HCT116 (cell line): ENCODE measurements around the gene NCOR1. TPM values are rescaled to one million over a fixed set of nuclear protein-coding genes. Genes with fewer than 3 reads are reported as not detected.

ENCODE experiments used
- ATAC-seq: fragments of 200-7000 bp; cut with Tn5 transposase; 2 replicates; pipeline ENCODE4 v1.9.1; 2020; ENCODE audit warnings: mild to moderate bottlenecking, moderate library complexity
- BruUV-seq: library from RNA; stranded (reverse); fragments of 400-500 nt; replicated peaks from 2 replicates; lab custom pipeline; 2021; lab: Mats Ljungman, UMichigan
- CTCF ChIA-PET: fragments of 300-600 bp; sonication (Branson Sonifier 250); formaldehyde crosslinking; loops from one replicate; lab custom pipeline; 2021; ENCODE audit warnings: antibody characterized with exemption; lab: Charles Lee
- POLR2A ChIA-PET: fragments of 300-600, 350-600 bp; sonication (Branson Sonifier 250); formaldehyde crosslinking; loops from one replicate; lab custom pipeline; 2021; ENCODE audit warnings: antibody characterized with exemption; lab: Charles Lee
- RAD21 ChIA-PET, 2 experiments: fragments of 300-600 bp; sonication (Branson Sonifier 250); formaldehyde crosslinking; loops; one replicate each; lab custom pipeline; 2023; ENCODE audit warnings: low total read pairs in 2 of 2; ENCODE audit not compliant: uncharacterized antibody in 2 of 2, unreplicated experiment in 2 of 2, low non-redundant PET in 1 of 2; lab: Charles Lee
- DNase-seq: peaks from one replicate; pipeline ENCODE4 v3.0.0-alpha.2; 2010; ENCODE audit warnings: low read depth, low spot score
- H2AFZ ChIP-seq: fragments of 200-600 bp; shearing (Covaris generic), sonication (generic); 2 replicates; pipeline ENCODE4 v1.6.1; 2017; ENCODE audit warnings: low read depth, mixed run types, mixed read lengths, antibody characterized with exemption, low read length; ENCODE audit not compliant: poor library complexity, severe bottlenecking
- H3K27ac ChIP-seq: 2 replicates; pipeline ENCODE4 v1.5.1; 2012; ENCODE audit warnings: low read depth, low read length
- H3K27me3 ChIP-seq: fragments of 200-600 bp; sonication (generic); 2 replicates; pipeline ENCODE4 v1.6.1; 2016; ENCODE audit warnings: mixed run types, low read length, mixed read lengths; ENCODE audit not compliant: insufficient read depth
- H3K36me3 ChIP-seq, 2 experiments: fragments of 200-500 bp in 1 of 2; fragments of 200-600 bp in 1 of 2; sonication (Bioruptor generic) in 1 of 2; sonication (generic) in 1 of 2; 2 replicates each; pipeline versions ENCODE4 v1.5.1 to v1.6.1; 2014 to 2016; ENCODE audit warnings: low read length in 2 of 2, inconsistent platforms in 1 of 2, mixed read lengths in 1 of 2, mixed run types in 1 of 2; ENCODE audit not compliant: insufficient read depth in 2 of 2, control insufficient read depth in 1 of 2
- H3K4me1 ChIP-seq, 2 experiments: fragments of 200-600 bp in 1 of 2; sonication (generic) in 1 of 2; 2 replicates each; pipeline versions ENCODE4 v1.5.1 to v1.6.1; 2012 to 2017; ENCODE audit warnings: low read length in 2 of 2, inconsistent platforms in 1 of 2, mild to moderate bottlenecking in 1 of 2, mixed read lengths in 1 of 2, mixed run types in 1 of 2, moderate library complexity in 1 of 2; ENCODE audit not compliant: insufficient read depth in 2 of 2, control insufficient read depth in 1 of 2
- H3K4me2 ChIP-seq: fragments of 200-600 bp; sonication (generic); 2 replicates; pipeline ENCODE4 v1.6.1; 2017; ENCODE audit warnings: mixed run types, low read length, mixed read lengths
- H3K4me3 ChIP-seq, 2 experiments: fragments of 200-600 bp in 1 of 2; sonication (generic) in 1 of 2; replicated peaks in 1 of 2; 2 replicates each; pipeline ENCODE4 v1.5.1; 2011 to 2016; ENCODE audit warnings: low read length in 2 of 2, control low read depth in 1 of 2, low read depth in 1 of 2, mild to moderate bottlenecking in 1 of 2, mixed read lengths in 1 of 2, mixed run types in 1 of 2
- H3K79me2 ChIP-seq: fragments of 200-600 bp; sonication (generic); 2 replicates; pipeline ENCODE4 v1.6.1; 2017; ENCODE audit warnings: mild to moderate bottlenecking, mixed run types, low read length, moderate library complexity, mixed read lengths; ENCODE audit not compliant: insufficient read depth
- H3K9ac ChIP-seq: fragments of 200-600 bp; sonication (generic); 2 replicates; pipeline ENCODE4 v1.6.1; 2016; ENCODE audit warnings: low read length, mixed read lengths
- H3K9me2 ChIP-seq: fragments of 200-600 bp; sonication (generic), shearing (Covaris generic); 2 replicates; pipeline ENCODE4 v1.6.1; 2017; ENCODE audit warnings: mixed run types, mild to moderate bottlenecking, moderate library complexity; ENCODE audit not compliant: insufficient read depth
- H3K9me3 ChIP-seq, 2 experiments: fragments of 200-500 bp in 1 of 2; fragments of 200-600 bp in 1 of 2; sonication (Bioruptor generic) in 1 of 2; sonication (generic) in 1 of 2; 2 replicates each; pipeline ENCODE4 v1.6.1; 2014 to 2017; ENCODE audit warnings: low read length in 2 of 2, mixed read lengths in 2 of 2, inconsistent platforms in 1 of 2, low read depth in 1 of 2, mild to moderate bottlenecking in 1 of 2, mixed run types in 1 of 2, moderate library complexity in 1 of 2; ENCODE audit not compliant: control insufficient read depth in 1 of 2, insufficient read depth in 1 of 2
- H4K20me1 ChIP-seq: fragments of 200-600 bp; sonication (generic), shearing (Covaris generic); 2 replicates; pipeline ENCODE4 v1.6.1; 2017; ENCODE audit warnings: mixed run types, mild to moderate bottlenecking, moderate library complexity; ENCODE audit not compliant: insufficient read depth
- CBX3 ChIP-seq: IDR thresholded peaks from 2 replicates; pipeline ENCODE4 v1.6.1; 2012; ENCODE audit warnings: low read depth
- EGR1 ChIP-seq: IDR thresholded peaks from 2 replicates; pipeline ENCODE4 v1.6.1; 2012; ENCODE audit warnings: low read depth
- ELF1 ChIP-seq: IDR thresholded peaks from 2 replicates; pipeline ENCODE4 v1.6.1; 2012; ENCODE audit warnings: low read depth, borderline replicate concordance
- FOSL1 ChIP-seq: IDR thresholded peaks from 2 replicates; pipeline ENCODE4 v1.6.1; 2012; ENCODE audit warnings: low read depth
- MAX ChIP-seq: IDR thresholded peaks from 2 replicates; pipeline ENCODE4 v1.6.1; 2012
- POLR2A ChIP-seq: IDR thresholded peaks from 2 replicates; pipeline ENCODE4 v1.7.0; 2011; ENCODE audit warnings: borderline replicate concordance; ENCODE audit not compliant: insufficient read depth, insufficient read length; ENCODE audit errors: extremely low read depth
- RAD21 ChIP-seq: IDR thresholded peaks from 2 replicates; pipeline ENCODE4 v1.6.1; 2012; ENCODE audit warnings: low read depth, mild to moderate bottlenecking
- SP1 ChIP-seq: IDR thresholded peaks from 2 replicates; pipeline ENCODE4 v1.6.1; 2012; ENCODE audit warnings: low read depth
- ZFX ChIP-seq: fragments of 450-650 bp; IDR thresholded peaks from 2 replicates; pipeline ENCODE4 v1.6.1; 2017
- intact Hi-C: fragments of 100-400 bp; cut with micrococcal nuclease; formaldehyde crosslinking; loops from 2 replicates; pipeline ENCODE4 v1.10.0; 2022
- total RNA-seq: library from RNA; stranded (reverse); gene quantifications from one replicate; pipeline ENCODE4 v1.2.1, GENCODE V29; 2021; ENCODE audit not compliant: unreplicated experiment
- TF ChIP-seq, protein P1 (sequence below): IDR thresholded peaks from 2 replicates; pipeline ENCODE4 v1.6.1; 2011; ENCODE audit warnings: mild to moderate bottlenecking, low read length, moderate library complexity; ENCODE audit not compliant: insufficient replicate concordance; ENCODE audit errors: extremely low read depth
- TF ChIP-seq, protein P2 (sequence below), 3 experiments: fragments of 200-600 bp in 1 of 3; sonication (generic) in 1 of 3; IDR thresholded peaks in 2 of 3; conservative IDR thresholded peaks in 1 of 3; 2 replicates each; pipeline ENCODE4 v1.5.1; 2012 to 2017; ENCODE audit warnings: low read depth in 2 of 3, low read length in 2 of 3, antibody characterized with exemption in 1 of 3, borderline replicate concordance in 1 of 3, control low read depth in 1 of 3, mild to moderate bottlenecking in 1 of 3, mixed read lengths in 1 of 3, mixed run types in 1 of 3, moderate library complexity in 1 of 3; ENCODE audit not compliant: insufficient read depth in 1 of 3
- TF ChIP-seq, protein P3 (sequence below): IDR thresholded peaks from 2 replicates; pipeline ENCODE4 v1.6.1; 2012

The NCOR1 gene
- total RNA-seq, 1 experiment from 2014 or later = 43.7 TPM

- TF ChIP-seq, protein P1, sequence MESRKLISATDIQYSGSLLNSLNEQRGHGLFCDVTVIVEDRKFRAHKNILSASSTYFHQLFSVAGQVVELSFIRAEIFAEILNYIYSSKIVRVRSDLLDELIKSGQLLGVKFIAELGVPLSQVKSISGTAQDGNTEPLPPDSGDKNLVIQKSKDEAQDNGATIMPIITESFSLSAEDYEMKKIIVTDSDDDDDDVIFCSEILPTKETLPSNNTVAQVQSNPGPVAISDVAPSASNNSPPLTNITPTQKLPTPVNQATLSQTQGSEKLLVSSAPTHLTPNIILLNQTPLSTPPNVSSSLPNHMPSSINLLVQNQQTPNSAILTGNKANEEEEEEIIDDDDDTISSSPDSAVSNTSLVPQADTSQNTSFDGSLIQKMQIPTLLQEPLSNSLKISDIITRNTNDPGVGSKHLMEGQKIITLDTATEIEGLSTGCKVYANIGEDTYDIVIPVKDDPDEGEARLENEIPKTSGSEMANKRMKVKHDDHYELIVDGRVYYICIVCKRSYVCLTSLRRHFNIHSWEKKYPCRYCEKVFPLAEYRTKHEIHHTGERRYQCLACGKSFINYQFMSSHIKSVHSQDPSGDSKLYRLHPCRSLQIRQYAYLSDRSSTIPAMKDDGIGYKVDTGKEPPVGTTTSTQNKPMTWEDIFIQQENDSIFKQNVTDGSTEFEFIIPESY = no peak
- no peak for TF ChIP-seq EGR1
- no peak for TF ChIP-seq CBX3
- TF ChIP-seq, protein P2, sequence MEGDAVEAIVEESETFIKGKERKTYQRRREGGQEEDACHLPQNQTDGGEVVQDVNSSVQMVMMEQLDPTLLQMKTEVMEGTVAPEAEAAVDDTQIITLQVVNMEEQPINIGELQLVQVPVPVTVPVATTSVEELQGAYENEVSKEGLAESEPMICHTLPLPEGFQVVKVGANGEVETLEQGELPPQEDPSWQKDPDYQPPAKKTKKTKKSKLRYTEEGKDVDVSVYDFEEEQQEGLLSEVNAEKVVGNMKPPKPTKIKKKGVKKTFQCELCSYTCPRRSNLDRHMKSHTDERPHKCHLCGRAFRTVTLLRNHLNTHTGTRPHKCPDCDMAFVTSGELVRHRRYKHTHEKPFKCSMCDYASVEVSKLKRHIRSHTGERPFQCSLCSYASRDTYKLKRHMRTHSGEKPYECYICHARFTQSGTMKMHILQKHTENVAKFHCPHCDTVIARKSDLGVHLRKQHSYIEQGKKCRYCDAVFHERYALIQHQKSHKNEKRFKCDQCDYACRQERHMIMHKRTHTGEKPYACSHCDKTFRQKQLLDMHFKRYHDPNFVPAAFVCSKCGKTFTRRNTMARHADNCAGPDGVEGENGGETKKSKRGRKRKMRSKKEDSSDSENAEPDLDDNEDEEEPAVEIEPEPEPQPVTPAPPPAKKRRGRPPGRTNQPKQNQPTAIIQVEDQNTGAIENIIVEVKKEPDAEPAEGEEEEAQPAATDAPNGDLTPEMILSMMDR (IDR thresholded peaks at IDR 0.05 in 2 of 3, conservative IDR thresholded peaks at IDR 0.05 in 1 of 3; ENCODE audit: borderline replicate concordance in 1 of 3, insufficient read depth in 1 of 3, low read depth in 2 of 3, low read length in 2 of 3) = no peak
- TF ChIP-seq MAX = no peak
- no peak for TF ChIP-seq RAD21
- TF ChIP-seq SP1 = no peak
- TF ChIP-seq FOSL1 = no peak
- no peak for TF ChIP-seq ZFX
- no peak for TF ChIP-seq POLR2A
- no peak for TF ChIP-seq ELF1
These were observed 170.8 kb downstream of the NCOR1 start (continued) for GRCh38 chr17:16044487-16044886.

- no peaks in the 10 kb centered on the region for H3K27me3 ChIP-seq
- H3K4me2 ChIP-seq = no peak overlapping the region
- RAD21 ChIA-PET = no interaction called here
- H2AFZ ChIP-seq = no peak overlapping the region
- DNase-seq = no peak
- ATAC-seq = no peak
- H3K79me2 ChIP-seq = no peaks in the 10 kb centered on the region; the same call in 1 of the 2 replicates
- CTCF ChIA-PET = no interaction called here
- H3K27ac ChIP-seq = no peak overlapping the region
- H4K20me1 ChIP-seq = no peaks in the 10 kb centered on the region
- no peaks in the 10 kb centered on the region for H3K9me2 ChIP-seq
- intact Hi-C loops = no loop called here
- POLR2A ChIA-PET = no interaction called here
- H3K36me3 ChIP-seq = peaks cover 41 to 60% of the 10 kb centered on the region in 2 experiments; a peak in 3 of 4 replicates
- H3K4me1 ChIP-seq = no peaks in the 10 kb centered on the region
- H3K4me3 ChIP-seq = no peak overlapping the region
- no peaks in the 10 kb centered on the region for H3K9me3 ChIP-seq
- no peak for TF ChIP-seq MAX
- TF ChIP-seq, protein P3, sequence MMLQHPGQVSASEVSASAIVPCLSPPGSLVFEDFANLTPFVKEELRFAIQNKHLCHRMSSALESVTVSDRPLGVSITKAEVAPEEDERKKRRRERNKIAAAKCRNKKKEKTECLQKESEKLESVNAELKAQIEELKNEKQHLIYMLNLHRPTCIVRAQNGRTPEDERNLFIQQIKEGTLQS = no peak
- H3K9ac ChIP-seq = no peak overlapping the region
- BruUV-seq = no TSS peak
These were observed 174.6 kb downstream of the NCOR1 start for GRCh38 chr17:16040710-16041251.
